HEK293 (cell line): ENCODE results near the gene DPYSL3.

Source experiments
- CTCF ChIA-PET: fragments of 350-600 bp; formaldehyde crosslinking; extraction: SDS; loops from one replicate; lab custom pipeline; 2021; ENCODE audit warnings: antibody characterized with exemption; lab: Yijun Ruan, JAX
- POLR2A ChIA-PET: fragments of 300-600 bp; formaldehyde crosslinking; extraction: SDS; loops from one replicate; lab custom pipeline; 2020; ENCODE audit warnings: antibody characterized with exemption, inconsistent platforms; lab: Yijun Ruan, JAX
- H3K27ac ChIP-seq: fragments of 200-500 bp; sonication (Bioruptor generic); 2 replicates; pipeline ENCODE4 v1.5.1; 2014; ENCODE audit warnings: low read depth, low read length, control low read depth, inconsistent platforms; ENCODE audit errors: extremely low read depth
- H3K36me3 ChIP-seq, 2 experiments: fragments of 200-500 bp in 1 of 2; sonication (Bioruptor generic) in 1 of 2; 1 replicate in 1 of 2; 2 replicates in 1 of 2; pipeline ENCODE4 v1.5.1; 2014 to 2017; ENCODE audit warnings: inconsistent platforms in 2 of 2, low read length in 2 of 2; ENCODE audit not compliant: control insufficient read depth in 2 of 2, insufficient read depth in 1 of 2
- H3K4me1 ChIP-seq: fragments of 200-500 bp; sonication (Bioruptor generic); 2 replicates; pipeline ENCODE4 v1.5.1; 2014; ENCODE audit warnings: mild to moderate bottlenecking, low read length, inconsistent platforms; ENCODE audit not compliant: control insufficient read depth, insufficient read depth
- H3K4me3 ChIP-seq: 2 replicates; pipeline ENCODE4 v1.5.1; 2011; ENCODE audit warnings: low read depth, mild to moderate bottlenecking, control low read depth, low read length, moderate library complexity
- H3K9me3 ChIP-seq: fragments of 200-500 bp; sonication (Bioruptor generic); 2 replicates; pipeline ENCODE4 v1.5.1; 2014; ENCODE audit warnings: low read depth, low read length, inconsistent platforms; ENCODE audit not compliant: control insufficient read depth, insufficient read depth
- GLI2 ChIP-seq: fragments of 450-650 bp; formaldehyde crosslinking; IDR thresholded peaks from 2 replicates; pipeline ENCODE4; 2017; ENCODE audit warnings: missing biosample characterization, missing genetic modification characterization, low read depth, borderline replicate concordance
- IKZF3 ChIP-seq: fragments of 450-650 bp; IDR thresholded peaks from 2 replicates; pipeline ENCODE4 v1.5.0; 2018; ENCODE audit warnings: missing biosample characterization, mild to moderate bottlenecking, missing genetic modification characterization, moderate library complexity
- SP2 ChIP-seq: fragments of 450-650 bp; formaldehyde crosslinking; IDR thresholded peaks from 2 replicates; pipeline ENCODE4 v1.5.1; 2016; ENCODE audit warnings: missing biosample characterization, missing genetic modification characterization
- SP7 ChIP-seq: fragments of 450-650 bp; formaldehyde crosslinking; IDR thresholded peaks from 2 replicates; pipeline ENCODE4 v1.5.1; 2016; ENCODE audit warnings: missing biosample characterization, missing genetic modification characterization
- ZNF138 ChIP-seq: fragments of 450-650 bp; formaldehyde crosslinking; IDR thresholded peaks from 2 replicates; pipeline ENCODE4 v1.5.1; 2016; ENCODE audit warnings: missing biosample characterization, missing genetic modification characterization, borderline replicate concordance
- ZNF16 ChIP-seq: fragments of 450-650 bp; formaldehyde crosslinking; IDR thresholded peaks from 2 replicates; pipeline ENCODE4 v1.5.1; 2016; ENCODE audit warnings: low read depth, missing biosample characterization, missing genetic modification characterization
- ZNF214 ChIP-seq: fragments of 450-650 bp; formaldehyde crosslinking; IDR thresholded peaks from 2 replicates; pipeline ENCODE4 v1.5.1; 2017; ENCODE audit warnings: missing biosample characterization, mild to moderate bottlenecking, missing genetic modification characterization, borderline replicate concordance
- ZNF426 ChIP-seq: fragments of 450-650 bp; formaldehyde crosslinking; IDR thresholded peaks from 2 replicates; pipeline ENCODE4 v1.5.1; 2017; ENCODE audit warnings: missing biosample characterization, missing genetic modification characterization, mild to moderate bottlenecking, inconsistent platforms, moderate library complexity
- ZNF529 ChIP-seq: fragments of 450-650 bp; formaldehyde crosslinking; IDR thresholded peaks from 2 replicates; pipeline ENCODE4 v1.5.1; 2017; ENCODE audit warnings: missing genetic modification characterization, missing biosample characterization; ENCODE audit not compliant: insufficient replicate concordance
- ZNF549 ChIP-seq: fragments of 450-650 bp; IDR thresholded peaks from 2 replicates; pipeline ENCODE4 v1.5.1; 2018; ENCODE audit warnings: missing biosample characterization, missing genetic modification characterization, mild to moderate bottlenecking, inconsistent platforms, moderate library complexity
- TF ChIP-seq, protein P1 (sequence below): fragments of 450-650 bp; formaldehyde crosslinking; IDR thresholded peaks from 2 replicates; pipeline ENCODE4 v1.5.1; 2016; ENCODE audit warnings: missing biosample characterization, missing genetic modification characterization, borderline replicate concordance
- TF ChIP-seq, protein P2 (sequence below): fragments of 450-650 bp; formaldehyde crosslinking; IDR thresholded peaks from 2 replicates; pipeline ENCODE4 v1.5.1; 2017; ENCODE audit warnings: missing biosample characterization, missing genetic modification characterization
- TF ChIP-seq, protein P3 (sequence below): fragments of 450-650 bp; formaldehyde crosslinking; IDR thresholded peaks from 2 replicates; pipeline ENCODE4 v1.5.1; 2016; ENCODE audit warnings: missing biosample characterization, missing genetic modification characterization
- TF ChIP-seq, protein P4 (sequence below): fragments of 450-650 bp; formaldehyde crosslinking; IDR thresholded peaks from 2 replicates; pipeline ENCODE4 v1.5.1; 2016; ENCODE audit warnings: missing biosample characterization, missing genetic modification characterization
- TF ChIP-seq, protein P5 (sequence below): fragments of 450-650 bp; formaldehyde crosslinking; IDR thresholded peaks from 2 replicates; pipeline ENCODE4 v1.5.1; 2016; ENCODE audit warnings: missing biosample characterization, missing genetic modification characterization
- TF ChIP-seq, protein P6 (sequence below): fragments of 450-650 bp; formaldehyde crosslinking; IDR thresholded peaks from 2 replicates; pipeline ENCODE4 v1.5.1; 2016; ENCODE audit warnings: missing biosample characterization, missing genetic modification characterization
- TF ChIP-seq, protein P7 (sequence below): fragments of 450-650 bp; formaldehyde crosslinking; IDR thresholded peaks from 2 replicates; pipeline ENCODE4 v1.5.1; 2017; ENCODE audit warnings: missing biosample characterization, missing genetic modification characterization

DPYSL3 gene

DNA sequence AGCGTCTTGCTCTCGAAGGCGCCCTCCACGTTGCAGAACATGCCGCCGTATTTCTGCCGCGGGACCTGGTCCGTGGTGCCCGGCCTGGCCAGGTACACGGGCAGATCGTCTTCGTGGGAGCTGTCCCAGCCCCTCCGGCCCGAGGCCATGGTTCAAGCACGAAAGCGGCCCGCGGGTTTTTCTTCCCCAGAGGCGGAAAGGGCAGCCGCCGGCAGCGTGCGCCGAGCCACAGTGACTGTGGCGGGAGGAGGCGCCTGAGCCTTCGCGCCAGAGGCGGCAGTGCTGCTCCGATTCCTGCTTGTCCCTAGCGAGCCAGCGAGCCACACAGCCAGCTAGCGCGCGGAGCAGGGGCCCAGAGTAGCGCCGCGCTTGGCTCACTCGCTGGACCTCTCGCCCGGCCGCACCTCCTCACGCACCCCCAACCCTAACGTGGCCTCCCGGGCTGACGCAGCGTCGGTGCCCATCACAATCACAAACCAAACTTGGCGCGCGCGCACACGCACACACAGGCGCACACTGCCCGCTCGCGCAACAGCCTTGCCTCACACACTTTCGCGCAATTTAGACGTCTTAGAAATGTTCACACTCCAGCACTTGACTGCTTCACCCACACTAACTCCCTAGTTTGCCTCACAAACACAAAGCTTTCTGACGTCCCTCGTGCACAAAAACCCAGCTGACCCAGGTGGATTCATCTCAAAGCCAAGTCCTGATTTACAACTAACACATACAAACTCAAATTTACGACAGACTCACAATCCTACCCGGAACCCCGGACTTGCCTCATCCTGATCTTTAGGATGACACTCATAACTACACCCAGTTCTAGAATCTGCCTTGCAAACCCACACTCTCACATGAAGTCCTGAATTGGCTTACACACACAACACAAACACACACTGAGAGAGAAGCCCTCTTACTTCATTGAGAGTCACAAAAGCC lies at the start of gene DPYSL3:
Gene DPYSL3 (minus strand): TSS at position 359 of the 942 bp plus-strand sequence. CDS start 210 bp downstream, at position 149.
- H3K4me3 ChIP-seq, result peak within 1 kb of the TSS; percentile 68
- CTCF ChIA-PET, result interaction anchor here (0.6 to 1.2 kb wide), 6 partner anchors 21 to 119 kb away, joined by 3 to 7 read pairs (median 4); no protein-coding TSS in a partner anchor
- peak within 1 kb of the TSS; percentile 73; the same call in 1 of the 2 replicates for H3K27ac ChIP-seq
- POLR2A ChIA-PET, result interaction anchor here (0.6 to 1.4 kb wide), 4 partner anchors 17 to 118 kb away, joined by 3 to 5 read pairs (median 4); no protein-coding TSS in a partner anchor
- H3K9me3 ChIP-seq, result no peaks in the 10 kb centered on the region
- 0 out of 2 replicates have a peak, but pooled peaks cover 4% of the 10 kb centered on the region for H3K4me1 ChIP-seq
- no peaks in the 10 kb centered on the region for H3K36me3 ChIP-seq
- TF ChIP-seq, protein P1, sequence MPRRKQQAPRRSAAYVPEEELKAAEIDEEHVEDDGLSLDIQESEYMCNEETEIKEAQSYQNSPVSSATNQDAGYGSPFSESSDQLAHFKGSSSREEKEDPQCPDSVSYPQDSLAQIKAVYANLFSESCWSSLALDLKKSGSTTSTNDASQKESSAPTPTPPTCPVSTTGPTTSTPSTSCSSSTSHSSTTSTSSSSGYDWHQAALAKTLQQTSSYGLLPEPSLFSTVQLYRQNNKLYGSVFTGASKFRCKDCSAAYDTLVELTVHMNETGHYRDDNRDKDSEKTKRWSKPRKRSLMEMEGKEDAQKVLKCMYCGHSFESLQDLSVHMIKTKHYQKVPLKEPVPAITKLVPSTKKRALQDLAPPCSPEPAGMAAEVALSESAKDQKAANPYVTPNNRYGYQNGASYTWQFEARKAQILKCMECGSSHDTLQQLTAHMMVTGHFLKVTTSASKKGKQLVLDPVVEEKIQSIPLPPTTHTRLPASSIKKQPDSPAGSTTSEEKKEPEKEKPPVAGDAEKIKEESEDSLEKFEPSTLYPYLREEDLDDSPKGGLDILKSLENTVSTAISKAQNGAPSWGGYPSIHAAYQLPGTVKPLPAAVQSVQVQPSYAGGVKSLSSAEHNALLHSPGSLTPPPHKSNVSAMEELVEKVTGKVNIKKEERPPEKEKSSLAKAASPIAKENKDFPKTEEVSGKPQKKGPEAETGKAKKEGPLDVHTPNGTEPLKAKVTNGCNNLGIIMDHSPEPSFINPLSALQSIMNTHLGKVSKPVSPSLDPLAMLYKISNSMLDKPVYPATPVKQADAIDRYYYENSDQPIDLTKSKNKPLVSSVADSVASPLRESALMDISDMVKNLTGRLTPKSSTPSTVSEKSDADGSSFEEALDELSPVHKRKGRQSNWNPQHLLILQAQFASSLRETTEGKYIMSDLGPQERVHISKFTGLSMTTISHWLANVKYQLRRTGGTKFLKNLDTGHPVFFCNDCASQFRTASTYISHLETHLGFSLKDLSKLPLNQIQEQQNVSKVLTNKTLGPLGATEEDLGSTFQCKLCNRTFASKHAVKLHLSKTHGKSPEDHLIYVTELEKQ, result no peak
- TF ChIP-seq IKZF3 (tag by site-specific recombination) (no peak), ZNF16 (tag by site-specific recombination) (no peak), ZNF426 (tag by site-specific recombination) (no peak), ZNF138 (tag by site-specific recombination) (no peak), ZNF549 (tag by site-specific recombination) (no peak), ZNF214 (no peak), SP2 (tag by site-specific recombination) (no peak), SP7 (tag by site-specific recombination) (peak; percentile 64; the same call in 1 of the 2 replicates), GLI2 (no peak), ZNF529 (tag by site-specific recombination) (no peak)
- TF ChIP-seq, protein P2, sequence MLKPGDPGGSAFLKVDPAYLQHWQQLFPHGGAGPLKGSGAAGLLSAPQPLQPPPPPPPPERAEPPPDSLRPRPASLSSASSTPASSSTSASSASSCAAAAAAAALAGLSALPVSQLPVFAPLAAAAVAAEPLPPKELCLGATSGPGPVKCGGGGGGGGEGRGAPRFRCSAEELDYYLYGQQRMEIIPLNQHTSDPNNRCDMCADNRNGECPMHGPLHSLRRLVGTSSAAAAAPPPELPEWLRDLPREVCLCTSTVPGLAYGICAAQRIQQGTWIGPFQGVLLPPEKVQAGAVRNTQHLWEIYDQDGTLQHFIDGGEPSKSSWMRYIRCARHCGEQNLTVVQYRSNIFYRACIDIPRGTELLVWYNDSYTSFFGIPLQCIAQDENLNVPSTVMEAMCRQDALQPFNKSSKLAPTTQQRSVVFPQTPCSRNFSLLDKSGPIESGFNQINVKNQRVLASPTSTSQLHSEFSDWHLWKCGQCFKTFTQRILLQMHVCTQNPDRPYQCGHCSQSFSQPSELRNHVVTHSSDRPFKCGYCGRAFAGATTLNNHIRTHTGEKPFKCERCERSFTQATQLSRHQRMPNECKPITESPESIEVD (tag by site-specific recombination), result no peak
- TF ChIP-seq, protein P3, sequence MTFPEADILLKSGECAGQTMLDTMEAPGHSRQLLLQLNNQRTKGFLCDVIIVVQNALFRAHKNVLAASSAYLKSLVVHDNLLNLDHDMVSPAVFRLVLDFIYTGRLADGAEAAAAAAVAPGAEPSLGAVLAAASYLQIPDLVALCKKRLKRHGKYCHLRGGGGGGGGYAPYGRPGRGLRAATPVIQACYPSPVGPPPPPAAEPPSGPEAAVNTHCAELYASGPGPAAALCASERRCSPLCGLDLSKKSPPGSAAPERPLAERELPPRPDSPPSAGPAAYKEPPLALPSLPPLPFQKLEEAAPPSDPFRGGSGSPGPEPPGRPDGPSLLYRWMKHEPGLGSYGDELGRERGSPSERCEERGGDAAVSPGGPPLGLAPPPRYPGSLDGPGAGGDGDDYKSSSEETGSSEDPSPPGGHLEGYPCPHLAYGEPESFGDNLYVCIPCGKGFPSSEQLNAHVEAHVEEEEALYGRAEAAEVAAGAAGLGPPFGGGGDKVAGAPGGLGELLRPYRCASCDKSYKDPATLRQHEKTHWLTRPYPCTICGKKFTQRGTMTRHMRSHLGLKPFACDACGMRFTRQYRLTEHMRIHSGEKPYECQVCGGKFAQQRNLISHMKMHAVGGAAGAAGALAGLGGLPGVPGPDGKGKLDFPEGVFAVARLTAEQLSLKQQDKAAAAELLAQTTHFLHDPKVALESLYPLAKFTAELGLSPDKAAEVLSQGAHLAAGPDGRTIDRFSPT, result peak; percentile 68; the same call in 1 of the 2 replicates
- TF ChIP-seq, protein P4, sequence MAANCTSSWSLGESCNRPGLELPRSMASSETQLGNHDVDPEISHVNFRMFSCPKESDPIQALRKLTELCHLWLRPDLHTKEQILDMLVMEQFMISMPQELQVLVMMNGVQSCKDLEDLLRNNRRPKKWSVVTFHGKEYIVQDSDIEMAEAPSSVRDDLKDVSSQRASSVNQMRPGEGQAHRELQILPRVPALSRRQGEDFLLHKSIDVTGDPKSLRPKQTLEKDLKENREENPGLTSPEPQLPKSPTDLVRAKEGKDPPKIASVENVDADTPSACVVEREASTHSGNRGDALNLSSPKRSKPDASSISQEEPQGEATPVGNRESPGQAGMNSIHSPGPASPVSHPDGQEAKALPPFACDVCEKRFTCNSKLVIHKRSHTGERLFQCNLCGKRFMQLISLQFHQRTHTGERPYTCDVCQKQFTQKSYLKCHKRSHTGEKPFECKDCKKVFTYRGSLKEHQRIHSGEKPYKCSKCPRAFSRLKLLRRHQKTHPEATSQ (tag by site-specific recombination), result no peak; the same call in 1 of the 2 replicates
- TF ChIP-seq, protein P5, sequence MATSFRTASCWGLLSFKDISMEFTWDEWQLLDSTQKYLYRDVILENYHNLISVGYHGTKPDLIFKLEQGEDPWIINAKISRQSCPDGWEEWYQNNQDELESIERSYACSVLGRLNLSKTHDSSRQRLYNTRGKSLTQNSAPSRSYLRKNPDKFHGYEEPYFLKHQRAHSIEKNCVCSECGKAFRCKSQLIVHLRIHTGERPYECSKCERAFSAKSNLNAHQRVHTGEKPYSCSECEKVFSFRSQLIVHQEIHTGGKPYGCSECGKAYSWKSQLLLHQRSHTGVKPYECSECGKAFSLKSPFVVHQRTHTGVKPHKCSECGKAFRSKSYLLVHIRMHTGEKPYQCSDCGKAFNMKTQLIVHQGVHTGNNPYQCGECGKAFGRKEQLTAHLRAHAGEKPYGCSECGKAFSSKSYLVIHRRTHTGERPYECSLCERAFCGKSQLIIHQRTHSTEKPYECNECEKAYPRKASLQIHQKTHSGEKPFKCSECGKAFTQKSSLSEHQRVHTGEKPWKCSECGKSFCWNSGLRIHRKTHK (tag by site-specific recombination), result no peak
- TF ChIP-seq, protein P6, sequence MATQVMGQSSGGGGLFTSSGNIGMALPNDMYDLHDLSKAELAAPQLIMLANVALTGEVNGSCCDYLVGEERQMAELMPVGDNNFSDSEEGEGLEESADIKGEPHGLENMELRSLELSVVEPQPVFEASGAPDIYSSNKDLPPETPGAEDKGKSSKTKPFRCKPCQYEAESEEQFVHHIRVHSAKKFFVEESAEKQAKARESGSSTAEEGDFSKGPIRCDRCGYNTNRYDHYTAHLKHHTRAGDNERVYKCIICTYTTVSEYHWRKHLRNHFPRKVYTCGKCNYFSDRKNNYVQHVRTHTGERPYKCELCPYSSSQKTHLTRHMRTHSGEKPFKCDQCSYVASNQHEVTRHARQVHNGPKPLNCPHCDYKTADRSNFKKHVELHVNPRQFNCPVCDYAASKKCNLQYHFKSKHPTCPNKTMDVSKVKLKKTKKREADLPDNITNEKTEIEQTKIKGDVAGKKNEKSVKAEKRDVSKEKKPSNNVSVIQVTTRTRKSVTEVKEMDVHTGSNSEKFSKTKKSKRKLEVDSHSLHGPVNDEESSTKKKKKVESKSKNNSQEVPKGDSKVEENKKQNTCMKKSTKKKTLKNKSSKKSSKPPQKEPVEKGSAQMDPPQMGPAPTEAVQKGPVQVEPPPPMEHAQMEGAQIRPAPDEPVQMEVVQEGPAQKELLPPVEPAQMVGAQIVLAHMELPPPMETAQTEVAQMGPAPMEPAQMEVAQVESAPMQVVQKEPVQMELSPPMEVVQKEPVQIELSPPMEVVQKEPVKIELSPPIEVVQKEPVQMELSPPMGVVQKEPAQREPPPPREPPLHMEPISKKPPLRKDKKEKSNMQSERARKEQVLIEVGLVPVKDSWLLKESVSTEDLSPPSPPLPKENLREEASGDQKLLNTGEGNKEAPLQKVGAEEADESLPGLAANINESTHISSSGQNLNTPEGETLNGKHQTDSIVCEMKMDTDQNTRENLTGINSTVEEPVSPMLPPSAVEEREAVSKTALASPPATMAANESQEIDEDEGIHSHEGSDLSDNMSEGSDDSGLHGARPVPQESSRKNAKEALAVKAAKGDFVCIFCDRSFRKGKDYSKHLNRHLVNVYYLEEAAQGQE (tag by site-specific recombination), result no peak; the same call in 1 of the 2 replicates
- TF ChIP-seq, protein P7, sequence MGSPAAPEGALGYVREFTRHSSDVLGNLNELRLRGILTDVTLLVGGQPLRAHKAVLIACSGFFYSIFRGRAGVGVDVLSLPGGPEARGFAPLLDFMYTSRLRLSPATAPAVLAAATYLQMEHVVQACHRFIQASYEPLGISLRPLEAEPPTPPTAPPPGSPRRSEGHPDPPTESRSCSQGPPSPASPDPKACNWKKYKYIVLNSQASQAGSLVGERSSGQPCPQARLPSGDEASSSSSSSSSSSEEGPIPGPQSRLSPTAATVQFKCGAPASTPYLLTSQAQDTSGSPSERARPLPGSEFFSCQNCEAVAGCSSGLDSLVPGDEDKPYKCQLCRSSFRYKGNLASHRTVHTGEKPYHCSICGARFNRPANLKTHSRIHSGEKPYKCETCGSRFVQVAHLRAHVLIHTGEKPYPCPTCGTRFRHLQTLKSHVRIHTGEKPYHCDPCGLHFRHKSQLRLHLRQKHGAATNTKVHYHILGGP, result no peak
